ENCODE data around the gene MED27.

Gene MED27

DNA sequence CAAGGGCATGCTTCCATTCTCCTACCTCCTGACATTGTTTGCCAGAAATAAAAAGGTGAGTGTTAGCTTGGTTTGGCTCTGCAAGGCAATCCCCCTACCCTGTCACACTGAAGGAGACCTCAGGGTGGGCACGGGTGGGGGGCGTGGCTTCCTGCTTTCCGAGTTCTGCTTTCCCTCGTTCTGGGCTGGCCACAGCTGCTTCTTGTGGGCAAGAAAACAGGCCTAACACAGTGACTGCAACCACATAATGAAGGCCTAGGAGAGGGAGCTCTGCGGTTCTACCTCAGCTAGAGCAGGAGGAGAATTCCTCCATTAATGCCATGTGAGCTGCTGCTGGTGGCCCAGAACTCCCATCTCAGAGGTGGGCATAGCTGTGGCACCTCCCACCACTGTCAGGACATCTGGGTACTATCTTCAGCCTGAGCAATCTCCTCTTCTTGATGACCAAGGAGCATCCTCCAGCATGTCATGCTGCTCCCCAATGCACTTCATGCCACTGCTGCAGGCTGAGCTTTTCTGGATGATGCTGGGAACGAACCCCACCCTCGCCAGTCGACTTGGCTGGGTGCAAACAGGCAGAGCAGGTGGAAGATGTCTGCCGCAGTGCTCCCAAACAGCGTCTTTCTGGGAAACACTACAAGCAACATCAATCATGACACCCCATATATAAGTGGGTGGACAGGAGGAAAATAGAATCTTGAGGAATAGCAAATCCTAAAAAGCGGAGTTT, 200.3 kb downstream of the MED27 start:
- H3K9me3 ChIP-seq (ENCODE audit: control insufficient read depth, insufficient read depth, low read depth, low read length): no peaks in the 10 kb centered on the region
- POLR2A ChIA-PET: no interaction called here
- CTCF ChIA-PET: interaction anchor here (0.9 kb wide), 1 partner anchor 358 kb away, joined by 4 read pairs; no protein-coding TSS in a partner anchor
- TF ChIP-seq ZNF521 (tag by site-specific recombination; IDR thresholded peaks at IDR 0.05): no peak
- TF ChIP-seq ZNF211 (tag by site-specific recombination; IDR thresholded peaks at IDR 0.05; ENCODE audit: low read depth): no peak
- H3K27ac ChIP-seq (ENCODE audit: extremely low read depth, low read depth, low read length): no peak overlapping the region
- no peak overlapping the region for H3K4me3 ChIP-seq (ENCODE audit: low read depth, low read length)
- H3K36me3 ChIP-seq (ENCODE audit: control insufficient read depth in 2 of 2, insufficient read depth in 1 of 2, low read length in 2 of 2): peaks cover 0 to 5% of the 10 kb centered on the region in 2 experiments; a peak in 1 of 3 replicates
- H3K4me1 ChIP-seq (ENCODE audit: control insufficient read depth, insufficient read depth, low read length): no peaks in the 10 kb centered on the region

DNA sequence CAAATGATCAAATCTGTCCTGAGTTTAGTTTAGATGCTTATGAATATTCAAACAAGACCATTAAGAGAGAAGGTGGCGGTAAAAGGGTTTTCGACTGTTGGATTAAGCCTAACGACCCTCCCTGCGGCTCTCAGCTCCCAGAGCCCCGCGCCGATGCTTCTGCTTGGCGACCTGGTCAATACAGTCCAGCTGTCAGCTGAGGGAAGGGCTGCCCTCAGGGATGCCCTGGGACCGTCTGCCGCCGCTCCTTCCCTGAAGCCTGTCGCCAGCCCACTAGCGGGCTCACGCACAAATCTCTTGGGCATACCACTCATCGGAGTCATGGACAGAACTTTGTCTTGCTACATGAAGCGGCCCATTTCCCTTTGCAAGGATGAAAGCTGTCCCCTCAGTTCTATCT, 203.2 kb downstream of the MED27 start:
- H3K4me3 ChIP-seq (ENCODE audit: low read depth, low read length): no peak overlapping the region
- H3K4me1 ChIP-seq (ENCODE audit: control insufficient read depth, insufficient read depth, low read length): no peaks in the 10 kb centered on the region
- CTCF ChIA-PET: interaction anchor here (0.6 to 1.5 kb wide), 3 partner anchors 78 to 376 kb away, joined by 3 read pairs; no protein-coding TSS in a partner anchor
- H3K27ac ChIP-seq (ENCODE audit: extremely low read depth, low read depth, low read length): no peak overlapping the region
- POLR2A ChIA-PET: no interaction called here
- H3K36me3 ChIP-seq (ENCODE audit: control insufficient read depth in 2 of 2, insufficient read depth in 1 of 2, low read length in 2 of 2): peaks cover 0 to 5% of the 10 kb centered on the region in 2 experiments; a peak in 1 of 3 replicates
- H3K9me3 ChIP-seq (ENCODE audit: control insufficient read depth, insufficient read depth, low read depth, low read length): no peaks in the 10 kb centered on the region
- no peak for TF ChIP-seq ZNF404 (tag by site-specific recombination; IDR thresholded peaks at IDR 0.05)
- no peak for TF ChIP-seq ZNF248 (tag by site-specific recombination; IDR thresholded peaks at IDR 0.05)
- TF ChIP-seq, protein P1, sequence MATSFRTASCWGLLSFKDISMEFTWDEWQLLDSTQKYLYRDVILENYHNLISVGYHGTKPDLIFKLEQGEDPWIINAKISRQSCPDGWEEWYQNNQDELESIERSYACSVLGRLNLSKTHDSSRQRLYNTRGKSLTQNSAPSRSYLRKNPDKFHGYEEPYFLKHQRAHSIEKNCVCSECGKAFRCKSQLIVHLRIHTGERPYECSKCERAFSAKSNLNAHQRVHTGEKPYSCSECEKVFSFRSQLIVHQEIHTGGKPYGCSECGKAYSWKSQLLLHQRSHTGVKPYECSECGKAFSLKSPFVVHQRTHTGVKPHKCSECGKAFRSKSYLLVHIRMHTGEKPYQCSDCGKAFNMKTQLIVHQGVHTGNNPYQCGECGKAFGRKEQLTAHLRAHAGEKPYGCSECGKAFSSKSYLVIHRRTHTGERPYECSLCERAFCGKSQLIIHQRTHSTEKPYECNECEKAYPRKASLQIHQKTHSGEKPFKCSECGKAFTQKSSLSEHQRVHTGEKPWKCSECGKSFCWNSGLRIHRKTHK (tag by site-specific recombination; IDR thresholded peaks at IDR 0.05): no peak
- TF ChIP-seq, protein P2, sequence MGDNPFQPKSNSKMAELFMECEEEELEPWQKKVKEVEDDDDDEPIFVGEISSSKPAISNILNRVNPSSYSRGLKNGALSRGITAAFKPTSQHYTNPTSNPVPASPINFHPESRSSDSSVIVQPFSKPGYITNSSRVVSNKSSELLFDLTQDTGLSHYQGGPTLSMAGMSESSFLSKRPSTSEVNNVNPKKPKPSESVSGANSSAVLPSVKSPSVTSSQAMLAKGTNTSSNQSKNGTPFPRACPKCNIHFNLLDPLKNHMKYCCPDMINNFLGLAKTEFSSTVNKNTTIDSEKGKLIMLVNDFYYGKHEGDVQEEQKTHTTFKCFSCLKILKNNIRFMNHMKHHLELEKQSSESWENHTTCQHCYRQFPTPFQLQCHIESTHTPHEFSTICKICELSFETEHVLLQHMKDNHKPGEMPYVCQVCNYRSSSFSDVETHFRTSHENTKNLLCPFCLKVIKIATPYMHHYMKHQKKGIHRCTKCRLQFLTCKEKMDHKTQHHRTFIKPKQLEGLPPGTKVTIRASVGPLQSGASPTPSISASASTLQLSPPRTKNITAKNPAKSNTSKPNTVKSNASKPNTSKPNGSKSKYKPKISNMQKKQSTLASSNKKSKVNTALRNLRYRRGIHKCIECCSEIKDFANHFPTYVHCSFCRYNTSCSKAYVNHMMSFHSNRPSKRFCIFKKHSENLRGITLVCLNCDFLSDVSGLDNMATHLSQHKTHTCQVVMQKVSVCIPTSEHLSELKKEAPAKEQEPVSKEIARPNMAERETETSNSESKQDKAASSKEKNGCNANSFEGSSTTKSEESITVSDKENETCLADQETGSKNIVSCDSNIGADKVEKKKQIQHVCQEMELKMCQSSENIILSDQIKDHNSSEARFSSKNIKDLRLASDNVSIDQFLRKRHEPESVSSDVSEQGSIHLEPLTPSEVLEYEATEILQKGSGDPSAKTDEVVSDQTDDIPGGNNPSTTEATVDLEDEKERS (tag by site-specific recombination; IDR thresholded peaks at IDR 0.05): no peak
- no peak for TF ChIP-seq ZBTB8A (tag by site-specific recombination; IDR thresholded peaks at IDR 0.05)
- TF ChIP-seq, protein P3, sequence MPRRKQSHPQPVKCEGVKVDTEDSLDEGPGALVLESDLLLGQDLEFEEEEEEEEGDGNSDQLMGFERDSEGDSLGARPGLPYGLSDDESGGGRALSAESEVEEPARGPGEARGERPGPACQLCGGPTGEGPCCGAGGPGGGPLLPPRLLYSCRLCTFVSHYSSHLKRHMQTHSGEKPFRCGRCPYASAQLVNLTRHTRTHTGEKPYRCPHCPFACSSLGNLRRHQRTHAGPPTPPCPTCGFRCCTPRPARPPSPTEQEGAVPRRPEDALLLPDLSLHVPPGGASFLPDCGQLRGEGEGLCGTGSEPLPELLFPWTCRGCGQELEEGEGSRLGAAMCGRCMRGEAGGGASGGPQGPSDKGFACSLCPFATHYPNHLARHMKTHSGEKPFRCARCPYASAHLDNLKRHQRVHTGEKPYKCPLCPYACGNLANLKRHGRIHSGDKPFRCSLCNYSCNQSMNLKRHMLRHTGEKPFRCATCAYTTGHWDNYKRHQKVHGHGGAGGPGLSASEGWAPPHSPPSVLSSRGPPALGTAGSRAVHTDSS (tag by site-specific recombination; IDR thresholded peaks at IDR 0.05): no peak
- TF ChIP-seq ZNF626 (tag by site-specific recombination; IDR thresholded peaks at IDR 0.05): no peak
- no peak for TF ChIP-seq ZNF624 (tag by site-specific recombination; IDR thresholded peaks at IDR 0.05)
- TF ChIP-seq ZNF292 (tag by site-specific recombination; IDR thresholded peaks at IDR 0.05; ENCODE audit: borderline replicate concordance, low read depth): no peak
- TF ChIP-seq, protein P4, sequence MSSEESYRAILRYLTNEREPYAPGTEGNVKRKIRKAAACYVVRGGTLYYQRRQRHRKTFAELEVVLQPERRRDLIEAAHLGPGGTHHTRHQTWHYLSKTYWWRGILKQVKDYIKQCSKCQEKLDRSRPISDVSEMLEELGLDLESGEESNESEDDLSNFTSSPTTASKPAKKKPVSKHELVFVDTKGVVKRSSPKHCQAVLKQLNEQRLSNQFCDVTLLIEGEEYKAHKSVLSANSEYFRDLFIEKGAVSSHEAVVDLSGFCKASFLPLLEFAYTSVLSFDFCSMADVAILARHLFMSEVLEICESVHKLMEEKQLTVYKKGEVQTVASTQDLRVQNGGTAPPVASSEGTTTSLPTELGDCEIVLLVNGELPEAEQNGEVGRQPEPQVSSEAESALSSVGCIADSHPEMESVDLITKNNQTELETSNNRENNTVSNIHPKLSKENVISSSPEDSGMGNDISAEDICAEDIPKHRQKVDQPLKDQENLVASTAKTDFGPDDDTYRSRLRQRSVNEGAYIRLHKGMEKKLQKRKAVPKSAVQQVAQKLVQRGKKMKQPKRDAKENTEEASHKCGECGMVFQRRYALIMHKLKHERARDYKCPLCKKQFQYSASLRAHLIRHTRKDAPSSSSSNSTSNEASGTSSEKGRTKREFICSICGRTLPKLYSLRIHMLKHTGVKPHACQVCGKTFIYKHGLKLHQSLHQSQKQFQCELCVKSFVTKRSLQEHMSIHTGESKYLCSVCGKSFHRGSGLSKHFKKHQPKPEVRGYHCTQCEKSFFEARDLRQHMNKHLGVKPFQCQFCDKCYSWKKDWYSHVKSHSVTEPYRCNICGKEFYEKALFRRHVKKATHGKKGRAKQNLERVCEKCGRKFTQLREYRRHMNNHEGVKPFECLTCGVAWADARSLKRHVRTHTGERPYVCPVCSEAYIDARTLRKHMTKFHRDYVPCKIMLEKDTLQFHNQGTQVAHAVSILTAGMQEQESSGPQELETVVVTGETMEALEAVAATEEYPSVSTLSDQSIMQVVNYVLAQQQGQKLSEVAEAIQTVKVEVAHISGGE (tag by site-specific recombination; conservative IDR thresholded peaks at IDR 0.05; ENCODE audit: low read depth): no peak
- TF ChIP-seq OSR2 (tag by site-specific recombination; IDR thresholded peaks at IDR 0.05): no peak
- TF ChIP-seq OVOL3 (tag by site-specific recombination; IDR thresholded peaks at IDR 0.05): no peak
- TF ChIP-seq, protein P5, sequence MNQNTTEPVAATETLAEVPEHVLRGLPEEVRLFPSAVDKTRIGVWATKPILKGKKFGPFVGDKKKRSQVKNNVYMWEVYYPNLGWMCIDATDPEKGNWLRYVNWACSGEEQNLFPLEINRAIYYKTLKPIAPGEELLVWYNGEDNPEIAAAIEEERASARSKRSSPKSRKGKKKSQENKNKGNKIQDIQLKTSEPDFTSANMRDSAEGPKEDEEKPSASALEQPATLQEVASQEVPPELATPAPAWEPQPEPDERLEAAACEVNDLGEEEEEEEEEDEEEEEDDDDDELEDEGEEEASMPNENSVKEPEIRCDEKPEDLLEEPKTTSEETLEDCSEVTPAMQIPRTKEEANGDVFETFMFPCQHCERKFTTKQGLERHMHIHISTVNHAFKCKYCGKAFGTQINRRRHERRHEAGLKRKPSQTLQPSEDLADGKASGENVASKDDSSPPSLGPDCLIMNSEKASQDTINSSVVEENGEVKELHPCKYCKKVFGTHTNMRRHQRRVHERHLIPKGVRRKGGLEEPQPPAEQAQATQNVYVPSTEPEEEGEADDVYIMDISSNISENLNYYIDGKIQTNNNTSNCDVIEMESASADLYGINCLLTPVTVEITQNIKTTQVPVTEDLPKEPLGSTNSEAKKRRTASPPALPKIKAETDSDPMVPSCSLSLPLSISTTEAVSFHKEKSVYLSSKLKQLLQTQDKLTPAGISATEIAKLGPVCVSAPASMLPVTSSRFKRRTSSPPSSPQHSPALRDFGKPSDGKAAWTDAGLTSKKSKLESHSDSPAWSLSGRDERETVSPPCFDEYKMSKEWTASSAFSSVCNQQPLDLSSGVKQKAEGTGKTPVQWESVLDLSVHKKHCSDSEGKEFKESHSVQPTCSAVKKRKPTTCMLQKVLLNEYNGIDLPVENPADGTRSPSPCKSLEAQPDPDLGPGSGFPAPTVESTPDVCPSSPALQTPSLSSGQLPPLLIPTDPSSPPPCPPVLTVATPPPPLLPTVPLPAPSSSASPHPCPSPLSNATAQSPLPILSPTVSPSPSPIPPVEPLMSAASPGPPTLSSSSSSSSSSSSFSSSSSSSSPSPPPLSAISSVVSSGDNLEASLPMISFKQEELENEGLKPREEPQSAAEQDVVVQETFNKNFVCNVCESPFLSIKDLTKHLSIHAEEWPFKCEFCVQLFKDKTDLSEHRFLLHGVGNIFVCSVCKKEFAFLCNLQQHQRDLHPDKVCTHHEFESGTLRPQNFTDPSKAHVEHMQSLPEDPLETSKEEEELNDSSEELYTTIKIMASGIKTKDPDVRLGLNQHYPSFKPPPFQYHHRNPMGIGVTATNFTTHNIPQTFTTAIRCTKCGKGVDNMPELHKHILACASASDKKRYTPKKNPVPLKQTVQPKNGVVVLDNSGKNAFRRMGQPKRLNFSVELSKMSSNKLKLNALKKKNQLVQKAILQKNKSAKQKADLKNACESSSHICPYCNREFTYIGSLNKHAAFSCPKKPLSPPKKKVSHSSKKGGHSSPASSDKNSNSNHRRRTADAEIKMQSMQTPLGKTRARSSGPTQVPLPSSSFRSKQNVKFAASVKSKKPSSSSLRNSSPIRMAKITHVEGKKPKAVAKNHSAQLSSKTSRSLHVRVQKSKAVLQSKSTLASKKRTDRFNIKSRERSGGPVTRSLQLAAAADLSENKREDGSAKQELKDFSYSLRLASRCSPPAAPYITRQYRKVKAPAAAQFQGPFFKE (tag by site-specific recombination; IDR thresholded peaks at IDR 0.05; ENCODE audit: borderline replicate concordance): no peak
- no peak for TF ChIP-seq REPIN1 (tag by site-specific recombination; IDR thresholded peaks at IDR 0.05; ENCODE audit: low read depth)
- TF ChIP-seq ZNF121 (tag by site-specific recombination; IDR thresholded peaks at IDR 0.05): no peak
- TF ChIP-seq EGR2 (tag by site-specific recombination; IDR thresholded peaks at IDR 0.05; ENCODE audit: low read depth): no peak

Measured in HEK293 (cell line).